ENCODE data around the gene TBC1D8. TPM values are rescaled to one million over a fixed set of nuclear protein-coding genes. Genes with fewer than 3 reads are reported as not detected.

The TBC1D8 gene
- 25.0 and 25.3 TPM in 2 replicates for total RNA-seq

- H3K27me3 ChIP-seq (ENCODE audit: control insufficient read depth, insufficient read depth, low read length), result no peaks in the 10 kb centered on the region
- FAIRE-seq (no peak), DNase-seq (ENCODE audit: low read depth) (peak; percentile 41)
- peak within 1 kb of the TSS; percentile 72 for H3K4me3 ChIP-seq (ENCODE audit: low read depth, low read length)
- TF ChIP-seq, protein P1, sequence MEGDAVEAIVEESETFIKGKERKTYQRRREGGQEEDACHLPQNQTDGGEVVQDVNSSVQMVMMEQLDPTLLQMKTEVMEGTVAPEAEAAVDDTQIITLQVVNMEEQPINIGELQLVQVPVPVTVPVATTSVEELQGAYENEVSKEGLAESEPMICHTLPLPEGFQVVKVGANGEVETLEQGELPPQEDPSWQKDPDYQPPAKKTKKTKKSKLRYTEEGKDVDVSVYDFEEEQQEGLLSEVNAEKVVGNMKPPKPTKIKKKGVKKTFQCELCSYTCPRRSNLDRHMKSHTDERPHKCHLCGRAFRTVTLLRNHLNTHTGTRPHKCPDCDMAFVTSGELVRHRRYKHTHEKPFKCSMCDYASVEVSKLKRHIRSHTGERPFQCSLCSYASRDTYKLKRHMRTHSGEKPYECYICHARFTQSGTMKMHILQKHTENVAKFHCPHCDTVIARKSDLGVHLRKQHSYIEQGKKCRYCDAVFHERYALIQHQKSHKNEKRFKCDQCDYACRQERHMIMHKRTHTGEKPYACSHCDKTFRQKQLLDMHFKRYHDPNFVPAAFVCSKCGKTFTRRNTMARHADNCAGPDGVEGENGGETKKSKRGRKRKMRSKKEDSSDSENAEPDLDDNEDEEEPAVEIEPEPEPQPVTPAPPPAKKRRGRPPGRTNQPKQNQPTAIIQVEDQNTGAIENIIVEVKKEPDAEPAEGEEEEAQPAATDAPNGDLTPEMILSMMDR (IDR thresholded peaks at IDR 0.05; ENCODE audit: insufficient read depth, low read length, severe bottlenecking), result no peak
- H3K36me3 ChIP-seq (ENCODE audit: control insufficient read depth, insufficient read depth, low read length), result no peaks in the 10 kb centered on the region
Measured at GRCh38 chr2:101151146-101151858, at the start of gene TBC1D8. Gene TBC1D8 (minus strand): TSS chr2:101151382. CDS start chr2:101151253, 129 bp downstream.

- peak; percentile 96 for DNase-seq (ENCODE audit: low read depth)
- no peak overlapping the region for H3K4me3 ChIP-seq (ENCODE audit: low read depth, low read length)
- TF ChIP-seq, protein P1 (IDR thresholded peaks at IDR 0.05; ENCODE audit: insufficient read depth, low read length, severe bottlenecking), result no peak
- no peaks in the 10 kb centered on the region for H3K36me3 ChIP-seq (ENCODE audit: control insufficient read depth, insufficient read depth, low read length)
- H3K27me3 ChIP-seq (ENCODE audit: control insufficient read depth, insufficient read depth, low read length), result no peaks in the 10 kb centered on the region
- FAIRE-seq, result no peak
Measured at GRCh38 chr2:101200676-101201075, 49.5 kb upstream of the TBC1D8 start.

GRCh38 chr2:101199251-101199791 is 48.1 kb upstream of the TBC1D8 start:
- peak; percentile 79 for DNase-seq (ENCODE audit: low read depth)
- no peak for FAIRE-seq
- Histone ChIP-seq H3K4me3 (ENCODE audit: low read depth, low read length) (no peak overlapping the region), H3K27me3 (ENCODE audit: control insufficient read depth, insufficient read depth, low read length) (no peaks in the 10 kb centered on the region), H3K36me3 (ENCODE audit: control insufficient read depth, insufficient read depth, low read length) (no peaks in the 10 kb centered on the region)
- TF ChIP-seq, protein P1 (IDR thresholded peaks at IDR 0.05; ENCODE audit: insufficient read depth, low read length, severe bottlenecking), result no peak

DNA sequence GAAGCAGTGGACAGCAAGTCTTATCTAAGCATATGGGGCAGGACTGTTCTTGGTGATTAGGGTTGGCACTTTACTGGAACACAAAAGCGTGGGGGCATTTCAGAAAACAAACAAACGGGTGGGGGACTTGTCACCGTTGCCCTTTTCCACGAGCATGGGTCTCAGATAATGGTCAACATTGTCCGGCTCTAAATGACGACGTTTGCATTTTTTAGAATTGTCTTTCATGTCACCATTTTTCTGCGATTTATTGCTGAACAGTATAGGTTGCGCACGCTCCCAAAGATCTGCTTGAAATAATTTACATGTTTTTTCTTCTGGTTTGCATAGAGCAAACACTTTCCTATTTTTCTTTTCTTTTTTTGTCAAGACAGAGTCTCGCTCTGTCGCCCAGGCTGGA is 46.6 kb upstream of the TBC1D8 start:
- DNase-seq (ENCODE audit: low read depth) (no peak), FAIRE-seq (no peak)
- TF ChIP-seq, protein P1 (IDR thresholded peaks at IDR 0.05; ENCODE audit: insufficient read depth, low read length, severe bottlenecking), result no peak
- Histone ChIP-seq H3K36me3 (ENCODE audit: control insufficient read depth, insufficient read depth, low read length) (no peaks in the 10 kb centered on the region), H3K4me3 (ENCODE audit: low read depth, low read length) (no peak overlapping the region), H3K27me3 (ENCODE audit: control insufficient read depth, insufficient read depth, low read length) (no peaks in the 10 kb centered on the region)

DNA sequence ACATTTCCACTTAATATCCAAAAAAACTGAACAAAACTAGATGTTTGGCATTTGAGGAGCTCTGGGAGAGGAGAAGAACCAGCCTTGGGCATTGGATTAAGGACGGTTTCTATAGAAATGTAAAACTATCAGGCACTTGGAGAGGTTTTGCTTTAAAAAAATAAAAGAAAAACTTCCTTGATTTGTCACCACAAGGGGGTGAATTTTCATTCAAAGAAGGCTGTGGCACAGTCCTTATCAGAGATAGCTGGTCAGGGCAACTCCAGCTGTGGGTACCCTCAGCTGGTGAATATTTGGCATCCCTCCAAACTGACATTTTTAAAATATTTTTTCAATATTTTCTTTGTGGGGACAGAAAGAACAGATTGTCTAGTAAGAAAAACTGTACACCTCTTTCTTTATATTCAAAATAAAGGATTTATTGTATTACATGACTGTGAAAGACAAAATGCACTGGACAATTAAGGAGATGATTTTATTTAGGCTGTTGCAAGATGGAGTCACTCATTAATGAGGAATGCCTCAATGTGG is 46.1 kb upstream of the TBC1D8 start:
- Histone ChIP-seq H3K36me3 (ENCODE audit: control insufficient read depth, insufficient read depth, low read length) (no peaks in the 10 kb centered on the region), H3K27me3 (ENCODE audit: control insufficient read depth, insufficient read depth, low read length) (no peaks in the 10 kb centered on the region), H3K4me3 (ENCODE audit: low read depth, low read length) (no peak overlapping the region)
- TF ChIP-seq, protein P1 (IDR thresholded peaks at IDR 0.05; ENCODE audit: insufficient read depth, low read length, severe bottlenecking), result no peak
- no peak for DNase-seq (ENCODE audit: low read depth)
- FAIRE-seq, result no peak

All from bronchial epithelial cell (primary cell).